Glomerular visceral epithelial cell (primary cell): ENCODE data around the gene DPPA4.
"Not testable (repeated sequence)": the region's sequence is repeated elsewhere in the genome, so short reads cannot be mapped to it uniquely, and the experiment has no call there.

Experiments
- DNase-seq: peaks from one replicate; pipeline ENCODE4 v3.0.0-alpha.2; 2016; ENCODE audit errors: extremely low spot score

Gene DPPA4

GRCh38 chr3:109337393-109337792 is at the start of gene DPPA4:
Gene DPPA4, minus strand, starts transcription at chr3:109337546. Its CDS starts 29 bp downstream, at chr3:109337517.
- no peak for DNase-seq

- no peak for DNase-seq
Measured at GRCh38 chr3:109385442-109386318, 48.3 kb upstream of the DPPA4 start.

- DNase-seq, result peak; percentile 22
Measured at GRCh38 chr3:109384164-109384563, 46.8 kb upstream of the DPPA4 start.

GRCh38 chr3:109382588-109382987 is 45.2 kb upstream of the DPPA4 start:
- DNase-seq, result no peak

GRCh38 chr3:109375975-109376374 is 38.6 kb upstream of the DPPA4 start:
- DNase-seq, result no peak

- DNase-seq, result not testable (repeated sequence)
Measured at GRCh38 chr3:109374434-109374833, 37.1 kb upstream of the DPPA4 start.

GRCh38 chr3:109373933-109374332 is 36.6 kb upstream of the DPPA4 start:
- no peak for DNase-seq

- no peak for DNase-seq
Measured at GRCh38 chr3:109372639-109373038, 35.3 kb upstream of the DPPA4 start.

- DNase-seq, result peak; percentile 16
Measured at GRCh38 chr3:109369510-109369909, 32.2 kb upstream of the DPPA4 start.

- no peak for DNase-seq
Measured at GRCh38 chr3:109364088-109364487, 26.7 kb upstream of the DPPA4 start.

- DNase-seq, result no peak
Measured at GRCh38 chr3:109363634-109364033, 26.3 kb upstream of the DPPA4 start.

GRCh38 chr3:109362823-109363222 is 25.5 kb upstream of the DPPA4 start:
- DNase-seq, result no peak

GRCh38 chr3:109358809-109359208 is 21.5 kb upstream of the DPPA4 start:
- not testable (repeated sequence) for DNase-seq

GRCh38 chr3:109356442-109357155 is 19.3 kb upstream of the DPPA4 start:
- no peak for DNase-seq

GRCh38 chr3:109355625-109356441 is 18.5 kb upstream of the DPPA4 start:
- DNase-seq, result no peak

GRCh38 chr3:109353057-109353456 is 15.7 kb upstream of the DPPA4 start:
- no peak for DNase-seq

GRCh38 chr3:109351231-109351630 is 13.9 kb upstream of the DPPA4 start:
- DNase-seq, result no peak

- DNase-seq, result peak; percentile 18
Measured at GRCh38 chr3:109346770-109347295, 9.5 kb upstream of the DPPA4 start.

- no peak for DNase-seq
Measured at GRCh38 chr3:109346099-109346498, 8.8 kb upstream of the DPPA4 start.

- DNase-seq, result no peak
Measured at GRCh38 chr3:109339714-109340648, 2.6 kb upstream of the DPPA4 start.

- DNase-seq, result no peak
Measured at GRCh38 chr3:109339197-109339596, 1.9 kb upstream of the DPPA4 start.
